SK-N-SH (cell line): ENCODE results near the gene ADRB2.

Experiments
- CHD2 ChIP-seq: fragments of 150-350 bp; IDR thresholded peaks from 2 replicates; pipeline ENCODE4 v1.6.1; 2018; ENCODE audit warnings: low read length; ENCODE audit not compliant: partially characterized antibody
- CTCF ChIP-seq: fragments of 200-600 bp; sonication (generic); IDR thresholded peaks from 2 replicates; pipeline ENCODE4 v1.6.1; 2017; ENCODE audit warnings: antibody characterized with exemption, mild to moderate bottlenecking, moderate library complexity
- EZH2phosphoT487 ChIP-seq: fragments of 200-600 bp; sonication (generic); IDR thresholded peaks from 2 replicates; pipeline ENCODE4 v1.6.1; 2017; ENCODE audit warnings: low read depth, mixed run types, mild to moderate bottlenecking, antibody characterized with exemption, moderate library complexity, borderline replicate concordance
- FOXJ3 ChIP-seq: sonication (generic); formaldehyde crosslinking; IDR thresholded peaks from 2 replicates; pipeline ENCODE4 v1.5.1; 2020; ENCODE audit warnings: mild to moderate bottlenecking, missing genetic modification reagents
- FOXM1 ChIP-seq: IDR thresholded peaks from 2 replicates; pipeline ENCODE4 v1.4.0; 2012; ENCODE audit warnings: low read depth, mild to moderate bottlenecking
- NFIC ChIP-seq: IDR thresholded peaks from 2 replicates; pipeline ENCODE4 v1.4.0; 2012; ENCODE audit warnings: borderline replicate concordance
- REST ChIP-seq: IDR thresholded peaks from 2 replicates; pipeline ENCODE4 v1.6.1; 2012; ENCODE audit warnings: mild to moderate bottlenecking, low read depth, low read length, moderate library complexity
- TEAD4 ChIP-seq: IDR thresholded peaks from 2 replicates; pipeline ENCODE4 v1.4.0; 2012; ENCODE audit warnings: mild to moderate bottlenecking, borderline replicate concordance; ENCODE audit not compliant: insufficient read depth
- YY1 ChIP-seq: IDR thresholded peaks from 2 replicates; pipeline ENCODE4 v1.4.0; 2012; ENCODE audit warnings: low read depth, mild to moderate bottlenecking

DNA sequence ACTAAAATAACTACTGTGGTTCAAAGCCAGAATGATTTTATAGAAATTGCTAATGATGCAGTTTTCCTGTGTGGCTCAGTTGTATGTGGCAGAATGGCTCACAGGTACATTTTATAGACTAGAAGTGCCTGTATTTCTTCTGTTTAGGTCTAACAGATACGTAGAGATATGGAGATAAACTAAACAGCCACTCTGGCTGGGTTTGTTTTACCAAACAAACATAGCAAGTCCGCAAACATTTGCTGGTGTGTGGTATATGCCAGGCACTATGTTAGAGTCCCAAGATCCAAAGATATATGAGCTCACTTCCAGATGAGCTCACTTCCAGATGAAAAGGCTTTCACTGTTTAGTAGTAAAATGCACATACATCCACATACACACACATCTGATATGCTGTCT lies 24.4 kb downstream of the ADRB2 start:
- TF ChIP-seq YY1: no peak
- TF ChIP-seq EZH2phosphoT487: no peak
- TF ChIP-seq TEAD4: no peak
- no peak for TF ChIP-seq FOXJ3
- no peak for TF ChIP-seq CHD2
- TF ChIP-seq REST: no peak
- TF ChIP-seq FOXM1: no peak
- no peak for TF ChIP-seq NFIC
- no peak for TF ChIP-seq CTCF
